G401 (cell line): Measurements from ENCODE around the gene DNAJB6. TPM values are rescaled to one million over a fixed set of nuclear protein-coding genes. Genes with fewer than 3 reads are reported as not detected.

Source experiments
- DNase-seq: peaks from one replicate; pipeline ENCODE4 v3.0.0-alpha.2; 2015; ENCODE audit warnings: low spot score
- in situ Hi-C: cut with HindIII; loops from 2 replicates; pipeline ENCODE4 v1.10.0; 2016; ENCODE audit warnings: low sequenced_read_pairs, mixed read lengths
- total RNA-seq: library from RNA; depleted of rRNA; stranded (reverse); fragments of >200 nt; shearing (Covaris generic); gene quantifications from 2 replicates; pipeline ENCODE4 v1.2.3, GENCODE V29; 2014

The DNAJB6 gene
- total RNA-seq, 1 experiment from 2014 or later: 115 TPM

GRCh38 chr7:157433628-157434027, 96.8 kb downstream of the DNAJB6 start:
- in situ Hi-C loops: no loop called here
- DNase-seq: no peak

- no peak for DNase-seq
- in situ Hi-C loops: no loop called here
Observed at GRCh38 chr7:157434231-157434630, 97.4 kb downstream of the DNAJB6 start.

GRCh38 chr7:157434701-157435100, 97.9 kb downstream of the DNAJB6 start:
- DNase-seq: no peak
- in situ Hi-C loops: no loop called here

- DNase-seq: no peak
- in situ Hi-C loops: no loop called here
Observed at GRCh38 chr7:157436076-157436475, 99.3 kb downstream of the DNAJB6 start.

DNA sequence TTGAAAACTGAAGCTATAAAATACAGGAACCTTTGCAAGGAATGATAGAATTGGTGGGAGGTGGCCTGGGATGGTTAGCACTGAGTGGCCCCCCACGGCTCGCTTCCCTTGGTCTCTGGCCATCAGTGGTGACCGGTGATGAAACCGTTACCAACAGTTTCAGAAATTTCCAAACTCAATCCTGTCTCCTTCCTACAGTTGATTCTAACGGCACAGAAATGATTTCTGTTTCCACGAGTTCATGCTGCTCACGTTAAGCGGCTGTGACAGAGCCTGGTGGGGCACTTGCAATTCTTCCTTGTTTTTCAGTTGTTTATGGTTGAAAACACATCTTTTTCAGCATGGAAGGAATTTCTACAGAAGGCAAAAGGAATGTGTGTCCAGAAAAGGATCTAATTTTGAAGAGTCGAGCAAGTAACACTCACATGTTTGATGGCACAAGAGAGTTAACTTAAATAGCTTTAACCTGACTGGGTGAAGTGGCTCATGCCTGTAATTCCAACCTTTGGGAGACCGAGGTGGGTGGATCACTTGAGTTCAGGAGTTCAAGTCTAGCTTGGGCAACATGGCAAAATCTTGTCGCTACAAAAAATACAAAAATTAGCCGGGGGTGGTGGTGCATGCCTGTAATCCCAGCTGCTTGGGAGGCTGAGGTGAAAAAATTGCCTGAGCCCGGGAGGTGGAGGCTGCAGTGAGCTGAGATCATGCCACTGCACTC, 100.1 kb downstream of the DNAJB6 start:
- DNase-seq: no peak
- in situ Hi-C loops: no loop called here

DNA sequence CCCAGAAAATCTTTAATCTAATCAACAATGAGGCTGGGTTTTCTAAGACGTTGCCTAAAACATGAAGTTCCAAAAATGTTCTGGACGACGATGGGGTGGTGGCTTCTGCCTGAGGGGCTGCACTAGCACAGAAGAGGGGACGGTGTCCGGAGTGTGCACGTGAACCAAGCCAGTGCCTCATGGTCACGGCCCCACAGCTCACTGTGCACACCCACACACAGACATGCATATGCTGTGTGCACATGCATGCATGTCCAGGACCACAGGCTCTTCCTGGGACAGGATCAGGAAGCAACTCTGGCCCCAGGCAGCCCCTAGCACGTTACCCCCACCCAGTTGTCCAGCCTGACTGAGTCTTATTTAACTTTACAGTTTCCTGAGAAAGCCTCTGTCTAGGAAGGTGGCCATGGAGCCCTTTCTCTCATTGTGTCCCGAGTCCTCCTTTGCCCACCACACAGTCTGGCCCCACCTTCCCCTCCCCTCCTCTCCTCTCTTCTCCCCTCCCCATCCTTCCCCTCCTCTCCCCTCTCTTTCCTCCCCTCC, 100.8 kb downstream of the DNAJB6 start:
- in situ Hi-C loops: no loop called here
- no peak for DNase-seq

DNA sequence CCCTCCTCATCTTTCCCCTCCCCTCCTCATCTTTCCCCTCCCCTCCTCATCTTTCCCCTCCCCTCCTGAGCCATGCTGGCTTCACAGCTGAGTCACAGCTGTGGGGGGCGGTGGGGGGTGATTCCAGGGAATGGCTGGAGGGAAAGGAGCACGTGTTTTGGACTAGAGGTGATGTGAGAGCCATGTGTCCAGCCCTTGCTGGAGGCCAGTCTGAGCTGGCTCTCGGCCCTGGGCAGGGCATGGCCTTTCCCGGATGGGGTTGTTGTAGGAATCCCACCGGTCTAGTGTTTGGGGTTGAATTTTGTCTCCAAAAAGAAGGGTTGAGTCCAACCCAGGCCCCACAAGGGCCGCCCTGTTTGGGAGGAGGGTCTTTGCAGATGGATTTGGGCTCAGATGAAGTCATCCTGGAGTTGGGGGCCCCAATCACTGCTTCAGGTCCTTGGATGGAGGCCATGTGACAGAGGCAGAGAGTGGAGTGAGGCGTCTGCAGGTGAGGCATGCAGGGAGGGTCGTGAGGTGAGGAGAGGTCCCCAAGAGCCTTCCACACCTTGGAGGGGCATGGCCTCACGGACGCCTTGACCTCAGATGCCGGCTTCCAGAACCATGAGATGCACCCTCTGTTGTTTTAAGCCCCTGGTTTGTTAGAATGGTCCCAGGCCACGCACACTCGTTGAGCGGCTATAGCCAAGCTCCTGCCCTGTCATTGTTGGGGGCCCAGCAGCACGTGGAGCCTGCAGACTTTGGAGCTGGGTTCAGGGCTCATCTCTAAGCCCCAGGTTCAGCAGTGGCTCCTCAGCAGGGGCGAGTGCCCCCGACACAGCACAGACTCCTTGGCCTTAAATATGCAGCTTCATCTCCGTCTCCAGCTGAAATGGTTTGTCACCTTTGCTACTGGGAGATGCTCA, 101.6 kb downstream of the DNAJB6 start:
- no peak for DNase-seq
- in situ Hi-C loops: no loop called here

DNA sequence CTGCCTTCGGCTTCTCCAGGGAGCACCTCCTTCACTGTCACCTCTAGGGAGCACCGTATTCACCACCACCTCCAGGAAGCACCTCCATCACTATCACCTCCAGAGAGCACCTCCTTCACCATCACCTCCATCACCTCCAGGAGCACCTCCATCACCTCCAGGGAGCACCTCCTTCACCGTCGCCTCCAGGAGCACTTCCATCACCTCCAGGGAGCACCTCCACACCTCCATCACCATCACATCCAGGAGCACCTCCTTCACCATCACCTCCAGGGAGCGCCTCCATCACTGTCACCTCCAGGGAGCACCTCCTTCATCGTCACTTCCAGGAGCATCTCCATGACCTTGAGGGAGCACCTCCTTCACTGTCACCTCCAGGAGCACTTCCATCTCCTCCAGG, 102.3 kb downstream of the DNAJB6 start:
- DNase-seq: no peak
- in situ Hi-C loops: no loop called here

DNA sequence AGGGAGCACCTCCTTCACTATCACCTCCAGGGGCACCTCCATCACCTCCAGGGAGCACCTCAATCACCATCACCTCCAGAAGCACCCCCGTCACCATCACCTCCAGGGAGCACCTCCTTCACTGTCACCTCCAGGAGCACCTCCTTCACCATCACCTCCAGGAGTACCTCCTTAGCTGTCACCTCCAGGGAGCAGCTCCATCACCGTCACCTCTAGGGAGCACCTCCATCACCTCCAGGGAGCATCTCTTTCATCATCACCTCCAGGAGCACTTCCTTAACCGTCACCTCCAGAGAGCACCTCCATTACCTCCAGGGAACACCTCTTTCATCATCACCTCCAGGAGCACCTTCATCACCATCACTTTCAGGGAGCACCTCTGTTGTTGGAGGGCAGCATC, 103.0 kb downstream of the DNAJB6 start:
- no peak for DNase-seq
- in situ Hi-C loops: no loop called here

DNA sequence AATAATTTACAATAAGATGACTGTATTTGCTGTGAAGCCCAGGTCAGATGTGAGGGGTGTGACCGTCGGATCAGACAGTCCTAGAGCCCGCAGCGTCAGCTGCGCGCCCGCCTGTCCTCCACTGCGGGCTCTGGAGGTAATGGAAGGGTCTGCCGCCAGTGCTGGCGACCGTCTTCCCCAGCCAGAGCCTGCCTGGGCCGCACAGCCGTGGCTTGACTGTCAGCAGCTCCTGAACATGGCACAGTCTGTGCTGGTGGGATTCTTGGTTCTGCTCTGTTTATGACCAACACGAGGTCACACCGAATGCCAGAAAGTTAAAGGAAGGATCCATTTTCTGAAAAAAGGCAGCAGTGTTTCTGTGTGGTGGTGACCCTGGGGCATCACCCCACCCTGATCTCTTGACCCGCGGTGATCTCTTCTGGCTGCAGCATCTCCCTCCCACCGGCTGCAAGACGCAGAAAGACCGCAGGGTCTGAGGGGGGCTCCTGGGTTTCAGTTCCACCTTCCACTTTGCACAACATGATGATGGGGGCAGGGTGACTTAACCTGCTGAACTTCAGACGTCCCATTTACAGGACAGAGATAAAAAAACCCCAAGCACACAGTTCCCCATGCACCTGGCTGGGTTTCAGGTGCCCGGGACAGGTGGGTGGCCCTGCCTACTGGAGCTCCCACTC, 103.7 kb downstream of the DNAJB6 start:
- in situ Hi-C loops: no loop called here
- no peak for DNase-seq

DNA sequence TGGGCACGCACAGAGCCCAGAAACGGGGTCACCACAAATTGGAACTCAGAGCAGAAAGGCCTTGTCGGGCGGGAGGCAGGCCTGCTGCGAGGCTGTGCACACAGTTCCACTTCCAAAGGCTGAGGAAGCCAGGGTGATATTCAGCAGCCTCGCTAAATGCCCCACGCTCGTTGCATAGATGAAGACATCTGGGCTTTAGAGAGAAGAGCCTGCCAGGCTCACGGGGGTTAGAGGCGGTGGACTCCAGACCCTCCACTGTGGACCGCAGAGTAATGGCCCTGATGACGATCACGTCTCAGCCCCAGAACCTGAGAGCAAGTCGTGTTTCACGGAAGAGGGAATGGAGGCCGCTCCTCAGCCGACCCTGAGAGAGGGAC, 104.2 kb downstream of the DNAJB6 start:
- DNase-seq: no peak
- in situ Hi-C loops: no loop called here

GRCh38 chr7:157442456-157442855, 105.7 kb downstream of the DNAJB6 start:
- DNase-seq: no peak
- in situ Hi-C loops: no loop called here

- DNase-seq: no peak
Observed at GRCh38 chr7:157442993-157443831, 106.4 kb downstream of the DNAJB6 start.

DNA sequence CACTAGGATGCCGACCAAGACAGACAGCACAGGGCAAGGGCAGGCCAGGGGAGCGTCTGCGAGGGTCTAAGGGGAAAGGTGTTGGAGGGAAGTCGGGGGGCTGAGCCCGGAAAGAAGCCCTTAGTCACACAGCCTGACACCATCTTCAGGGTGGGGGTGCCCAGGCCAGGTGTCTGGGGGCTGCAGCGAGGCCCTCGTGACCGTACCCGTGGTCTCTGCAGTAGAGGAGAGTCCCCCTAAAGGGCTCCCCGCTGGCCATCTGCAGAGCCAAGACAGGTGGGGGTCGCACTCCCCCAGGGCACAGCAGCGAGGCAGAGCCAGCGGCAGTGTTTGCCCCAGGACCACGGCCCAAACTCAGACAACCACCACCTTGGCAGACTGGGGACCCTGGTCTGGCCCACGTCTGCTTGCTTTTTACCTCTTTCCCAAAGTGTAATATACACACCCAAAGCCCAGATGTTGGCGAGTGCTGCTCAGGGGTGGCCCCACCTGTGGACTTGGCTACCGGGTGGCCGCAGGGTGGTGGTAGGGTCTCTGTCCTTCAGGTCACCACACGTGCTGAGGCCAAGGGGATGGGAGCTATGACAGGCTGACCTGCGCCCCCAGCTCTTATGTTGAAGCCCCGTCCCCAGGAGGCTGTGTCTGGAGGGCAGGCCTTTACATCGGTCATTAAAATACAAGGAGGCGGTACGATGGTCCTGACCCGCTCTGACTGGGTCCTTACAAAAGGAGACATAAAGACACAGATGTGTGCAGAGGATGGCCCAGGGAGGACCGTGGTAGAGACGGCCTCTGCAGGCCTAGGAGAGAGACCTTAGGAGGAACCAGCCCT, 107.4 kb downstream of the DNAJB6 start:
- in situ Hi-C loops: no loop called here
- DNase-seq: no peak

More at GRCh38 chr7:157442993-157443831, 106.4 kb downstream of the DNAJB6 start:
- in situ Hi-C loops: no loop called here

DNA sequence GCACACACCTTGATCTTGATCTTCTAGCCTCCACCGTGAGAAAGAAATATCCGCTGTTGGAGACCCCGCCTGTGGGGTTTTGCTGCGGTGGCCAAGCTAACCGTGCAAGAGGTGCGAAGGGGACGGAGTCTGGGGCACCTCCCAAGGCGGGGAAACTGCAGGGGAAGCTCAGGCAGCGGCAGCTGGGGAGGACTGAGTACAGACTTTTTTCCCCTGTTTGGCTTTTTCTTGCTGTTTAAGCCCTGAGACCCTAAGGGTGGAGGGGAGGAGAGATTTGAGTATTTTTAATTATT, 108.0 kb downstream of the DNAJB6 start:
- in situ Hi-C loops: no loop called here
- no peak for DNase-seq

DNA sequence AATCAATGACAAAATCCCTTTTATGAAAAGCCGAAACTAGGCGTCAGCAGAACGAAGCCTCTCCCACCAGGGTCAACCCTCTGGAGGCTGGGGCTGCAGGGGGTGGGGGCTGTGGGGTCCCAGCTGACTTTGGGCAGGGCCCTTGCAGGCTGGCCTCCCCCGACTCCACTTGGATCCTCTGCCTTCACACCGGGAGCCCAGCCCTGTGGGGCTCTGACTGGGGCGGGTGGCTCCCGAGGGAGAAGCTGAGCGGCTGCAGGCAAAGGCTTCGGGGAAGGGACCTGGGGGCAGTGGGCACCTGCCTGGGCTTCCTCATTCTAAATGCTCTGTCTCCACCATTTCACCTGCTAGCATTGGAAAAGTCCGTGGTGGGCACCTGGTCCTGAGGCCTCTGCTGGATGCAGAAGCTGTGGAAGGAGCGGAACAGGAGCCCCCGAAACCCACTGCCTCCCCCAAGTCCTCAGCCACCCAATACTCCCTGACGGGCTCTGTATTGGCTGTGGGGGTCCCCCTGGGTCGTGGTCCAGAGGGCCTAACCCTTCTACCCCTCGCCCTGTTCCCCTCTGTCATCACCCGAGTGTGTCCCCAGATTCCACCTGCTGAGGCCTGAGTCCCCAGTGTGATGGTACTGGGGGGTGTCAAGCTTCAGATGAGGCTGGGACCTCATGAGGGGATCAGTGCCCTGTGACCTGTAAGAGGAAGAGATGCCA, 108.6 kb downstream of the DNAJB6 start:
- no peak for DNase-seq
- in situ Hi-C loops: no loop called here

- no peak for DNase-seq
- in situ Hi-C loops: no loop called here
Observed at GRCh38 chr7:157445956-157446295, 109.1 kb downstream of the DNAJB6 start.

DNA sequence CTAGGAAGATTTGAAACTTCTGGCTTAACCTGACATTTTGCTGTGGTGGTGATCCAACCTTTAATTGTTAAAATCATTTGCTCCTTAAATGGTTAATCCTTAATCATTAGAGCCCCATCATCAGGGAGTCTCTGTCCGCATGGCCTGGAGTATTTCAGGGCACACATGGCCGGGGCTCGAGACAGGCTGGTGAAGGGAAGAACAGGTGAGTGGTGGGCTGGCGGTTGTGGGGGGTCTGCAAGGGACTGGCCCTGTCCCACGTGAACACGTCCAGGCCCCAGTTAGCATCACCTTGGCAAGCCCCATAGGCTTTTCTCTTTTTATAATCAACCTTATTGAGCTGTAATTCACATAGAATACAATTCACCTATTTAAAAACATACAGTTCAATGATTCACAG, 109.5 kb downstream of the DNAJB6 start:
- in situ Hi-C loops: no loop called here
- DNase-seq: no peak
